GM18873 (cell line): ENCODE measurements around the gene PRKAR2B.
"Not testable (repeated sequence)": the region's sequence is repeated elsewhere in the genome, so short reads cannot be mapped to it uniquely, and the experiment has no call there.

ENCODE experiments used
- ATAC-seq: cut with Tn5 transposase; IDR thresholded peaks from one replicate; pipeline ENCODE4 v1.9.1; 2021; ENCODE audit warnings: mild to moderate bottlenecking, moderate library complexity, moderate number of reproducible peaks; ENCODE audit not compliant: unreplicated experiment, low FRiP score

Gene PRKAR2B

DNA sequence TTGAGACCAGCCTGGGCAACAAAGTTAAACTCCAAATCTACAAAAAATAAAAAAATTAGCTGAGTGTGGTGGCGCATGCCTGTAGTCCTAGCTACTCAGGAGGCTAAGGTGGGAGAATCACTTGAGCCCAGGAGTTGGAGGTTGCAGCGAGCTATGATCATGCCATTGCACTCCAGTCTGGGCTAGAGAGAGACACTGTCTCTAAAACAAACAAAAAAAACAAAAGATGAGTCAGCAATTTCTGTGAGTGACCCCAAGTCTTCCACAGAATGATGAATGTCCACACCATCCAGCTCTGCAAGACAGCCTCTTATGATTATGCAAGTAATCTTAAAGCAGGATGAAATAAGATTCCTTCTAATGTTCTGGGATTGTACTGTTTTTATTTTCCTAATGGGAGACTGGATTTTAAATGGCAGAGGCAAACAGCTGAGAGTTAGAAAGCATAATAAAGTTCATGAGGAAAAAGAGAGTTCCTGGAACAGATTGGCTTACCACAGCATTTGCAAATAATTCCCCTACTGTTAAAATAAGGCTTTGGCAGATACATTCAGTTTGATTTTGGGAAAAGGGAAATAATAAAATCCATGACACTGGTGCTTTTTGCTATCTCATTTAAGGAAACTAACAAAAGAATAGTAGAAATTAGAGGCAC lies 18.9 kb upstream of the PRKAR2B start:
- ATAC-seq: no peak

DNA sequence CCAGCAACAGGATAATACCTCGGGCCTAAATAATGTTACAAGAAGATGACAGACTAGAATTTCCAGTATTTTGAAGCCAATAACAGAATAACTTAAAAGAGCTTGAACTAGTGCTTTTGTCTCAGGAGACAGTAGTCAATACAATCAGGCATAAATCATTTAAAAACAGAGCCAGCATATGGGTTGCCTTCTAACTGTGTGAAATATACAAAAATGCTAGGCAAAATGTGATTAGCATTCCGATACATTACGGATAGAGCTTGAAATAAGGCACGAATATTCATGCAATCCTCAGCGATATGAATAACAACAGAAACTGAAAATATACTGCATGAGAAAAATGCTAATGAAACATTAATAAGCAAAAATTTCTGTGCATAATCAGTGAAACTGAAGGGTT lies 18.3 kb upstream of the PRKAR2B start:
- ATAC-seq: no peak

DNA sequence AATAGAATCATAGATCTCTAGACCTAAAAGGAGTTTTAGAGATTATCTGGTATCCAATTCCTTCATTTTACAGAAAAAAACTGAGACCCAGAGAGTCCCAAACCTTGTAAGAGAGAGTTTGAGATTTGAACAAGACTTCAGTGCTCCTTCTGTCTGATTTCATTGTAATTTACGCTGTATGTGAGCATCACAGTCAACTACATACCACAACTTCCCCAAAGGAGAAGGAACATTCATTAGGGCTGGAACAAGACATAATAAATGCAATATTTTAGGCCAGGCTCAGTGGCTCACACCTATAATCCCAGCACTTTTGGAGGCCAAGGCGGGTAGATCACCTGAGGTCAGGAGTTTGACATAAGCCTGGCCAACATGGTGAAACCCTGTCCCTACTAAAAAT lies 17.3 kb upstream of the PRKAR2B start:
- no peak for ATAC-seq

DNA sequence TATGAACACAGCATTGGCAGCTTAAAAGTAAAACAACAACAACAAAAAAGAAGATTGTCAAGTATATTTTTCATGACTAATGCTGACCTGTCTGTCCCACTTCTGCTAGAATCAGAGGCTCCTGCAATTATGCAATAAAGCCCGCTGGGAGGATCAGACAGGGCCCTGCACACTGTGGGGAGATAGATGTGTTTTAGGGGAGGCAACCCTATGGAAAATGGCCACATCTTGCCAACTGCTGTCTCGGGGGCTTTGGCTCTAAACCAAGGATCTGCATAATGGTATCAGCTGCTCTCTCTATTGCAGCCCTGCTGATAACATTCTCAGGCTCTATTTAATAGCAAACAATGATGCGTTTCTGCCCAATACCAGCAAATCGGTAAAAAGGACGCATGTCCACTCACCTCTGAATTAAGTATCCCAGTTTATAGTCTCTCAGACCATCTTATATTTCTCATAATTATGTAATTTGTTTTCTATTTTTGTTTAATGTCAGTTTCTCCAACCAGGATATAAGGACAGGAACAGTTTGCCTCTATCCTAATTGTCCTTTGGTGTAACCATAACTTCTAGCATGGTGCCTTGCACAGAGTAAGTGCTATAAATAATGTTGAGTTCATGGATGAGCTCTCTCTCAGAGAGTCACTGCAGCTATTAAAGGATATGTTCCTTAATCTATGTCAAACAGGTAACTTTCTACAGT lies 15.3 kb upstream of the PRKAR2B start:
- ATAC-seq: no peak

DNA sequence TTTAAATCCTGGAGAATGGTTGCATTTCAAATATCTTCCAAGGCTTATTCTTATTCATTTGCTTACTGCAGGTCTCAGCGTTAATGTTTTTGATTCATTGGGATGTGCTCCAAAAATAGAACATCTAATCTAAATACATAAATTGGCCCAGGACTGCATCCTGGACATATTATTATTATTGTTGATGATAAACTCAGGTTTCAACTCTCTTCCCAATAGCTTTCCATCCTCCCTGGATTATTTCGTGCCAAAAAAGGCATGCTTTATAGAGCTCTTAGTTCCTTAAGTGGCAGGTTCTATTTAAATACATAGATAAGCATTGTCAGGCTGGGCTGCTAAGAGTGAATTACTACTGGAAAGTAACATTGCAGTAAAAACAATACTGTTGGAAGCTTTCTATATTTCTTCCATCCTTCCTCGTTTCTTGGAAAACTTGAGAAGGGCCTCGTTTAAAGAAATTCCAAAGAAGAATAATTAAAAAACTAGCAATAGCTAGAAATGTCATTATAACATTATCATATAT lies 14.7 kb upstream of the PRKAR2B start:
- no peak for ATAC-seq

DNA sequence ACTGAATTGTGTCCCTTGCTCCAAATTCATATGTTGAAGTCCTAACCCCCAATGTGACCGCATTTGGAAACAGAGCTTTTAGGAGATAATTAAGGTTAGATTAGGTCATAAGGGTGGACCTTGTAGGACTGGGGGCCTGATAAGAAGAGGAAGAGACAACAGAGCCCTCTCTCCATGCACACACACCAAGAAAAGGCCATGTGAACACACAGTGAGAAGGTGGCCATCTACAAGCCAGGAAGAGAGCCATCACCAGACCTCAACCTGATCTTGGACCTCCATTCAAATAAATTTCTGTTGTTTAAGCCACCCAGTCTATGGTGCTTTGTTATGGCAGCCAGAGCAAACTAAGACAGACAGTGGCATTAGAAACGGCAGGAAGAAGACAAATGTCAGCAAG lies 12.5 kb upstream of the PRKAR2B start:
- no peak for ATAC-seq

DNA sequence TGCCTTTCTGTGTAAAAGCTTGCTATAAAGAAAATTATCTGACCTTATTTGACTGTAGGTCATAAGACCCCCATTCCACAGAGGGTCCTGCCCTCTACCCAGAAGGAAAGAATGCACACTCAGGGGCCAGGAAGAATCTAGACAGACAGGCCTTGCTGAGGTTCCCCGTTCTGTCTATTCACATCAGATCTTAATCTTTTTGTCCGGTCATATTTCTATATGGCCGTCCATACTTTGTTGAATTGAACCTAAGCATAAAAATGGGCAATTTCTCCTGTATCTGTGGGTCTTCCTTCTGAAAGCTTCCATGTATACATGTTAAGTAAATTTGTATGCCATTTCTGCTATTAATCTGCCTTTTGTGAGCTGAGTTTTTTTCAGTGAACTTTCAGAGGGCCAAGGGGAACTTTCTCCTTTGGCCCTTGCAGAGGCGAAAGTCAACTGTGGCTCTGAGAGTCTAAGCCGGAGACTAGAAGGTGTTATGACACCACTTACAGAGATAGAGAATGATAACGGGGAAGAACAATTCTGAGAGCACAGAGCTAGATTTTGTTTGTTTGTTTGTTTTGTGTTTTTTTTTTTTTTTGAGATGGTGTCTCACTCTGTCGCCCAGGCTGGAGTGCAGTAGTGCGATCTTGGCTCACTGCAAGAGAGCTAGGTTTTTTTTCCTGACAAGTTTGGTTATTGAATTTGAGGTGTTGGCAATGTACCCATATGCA lies 11.6 kb upstream of the PRKAR2B start:
- no peak for ATAC-seq

DNA sequence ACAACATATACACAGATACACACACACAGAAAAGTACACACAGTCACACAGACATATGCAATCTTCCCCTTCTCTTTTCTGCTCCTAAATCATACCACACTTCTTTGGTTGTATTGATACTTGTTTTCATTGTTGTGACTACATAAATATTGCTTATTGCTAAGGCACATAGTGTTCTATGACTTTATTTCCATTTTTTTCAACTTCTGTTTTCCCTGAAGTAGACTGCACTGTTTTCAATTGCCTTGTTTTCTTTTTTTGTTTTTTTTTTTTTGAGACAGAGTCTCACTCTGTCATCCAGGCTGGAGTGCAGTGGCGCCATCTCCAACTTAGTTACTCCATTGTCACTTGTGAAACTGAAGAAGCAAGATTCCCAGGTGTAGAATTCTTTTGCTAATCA lies 10.0 kb upstream of the PRKAR2B start:
- ATAC-seq: no peak

DNA sequence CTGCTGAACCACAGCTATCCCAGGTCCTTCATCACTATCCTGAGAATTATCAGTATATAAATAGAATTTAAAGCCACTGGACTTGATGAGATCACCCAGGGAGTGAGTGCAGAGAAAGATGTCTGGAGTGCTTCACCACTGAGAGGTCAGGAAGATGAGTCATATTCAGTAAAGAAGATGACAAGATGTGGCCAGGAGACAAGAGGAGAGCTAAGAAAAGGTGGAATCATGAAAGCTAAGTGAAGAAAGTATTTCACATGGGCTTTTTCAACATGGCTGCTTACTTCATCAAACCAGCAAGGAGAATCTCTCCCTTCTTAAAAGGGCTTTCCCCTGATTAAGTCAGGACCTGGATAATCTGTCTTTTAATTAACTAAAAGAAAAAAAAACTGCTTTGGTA lies 9.1 kb upstream of the PRKAR2B start:
- no peak for ATAC-seq

DNA sequence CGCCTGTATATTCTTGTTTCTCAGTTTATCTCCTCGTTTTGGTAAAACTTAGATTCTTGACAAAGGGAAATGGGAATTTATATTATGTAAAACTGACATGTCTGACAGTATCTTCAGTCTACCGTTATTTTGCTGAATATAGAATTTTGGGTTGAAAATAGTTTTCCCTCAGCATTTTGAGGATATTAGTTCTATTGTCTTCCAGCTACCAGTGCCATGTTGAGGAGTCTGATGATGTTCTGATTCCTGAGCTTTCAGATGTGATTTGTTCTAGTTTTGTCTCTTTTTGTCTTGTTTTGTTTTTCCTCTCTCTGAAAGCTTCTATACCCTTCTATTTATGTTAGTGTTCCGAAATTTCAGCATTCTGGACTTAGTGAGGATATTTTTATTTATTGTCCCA lies 8.0 kb upstream of the PRKAR2B start:
- ATAC-seq: no peak

DNA sequence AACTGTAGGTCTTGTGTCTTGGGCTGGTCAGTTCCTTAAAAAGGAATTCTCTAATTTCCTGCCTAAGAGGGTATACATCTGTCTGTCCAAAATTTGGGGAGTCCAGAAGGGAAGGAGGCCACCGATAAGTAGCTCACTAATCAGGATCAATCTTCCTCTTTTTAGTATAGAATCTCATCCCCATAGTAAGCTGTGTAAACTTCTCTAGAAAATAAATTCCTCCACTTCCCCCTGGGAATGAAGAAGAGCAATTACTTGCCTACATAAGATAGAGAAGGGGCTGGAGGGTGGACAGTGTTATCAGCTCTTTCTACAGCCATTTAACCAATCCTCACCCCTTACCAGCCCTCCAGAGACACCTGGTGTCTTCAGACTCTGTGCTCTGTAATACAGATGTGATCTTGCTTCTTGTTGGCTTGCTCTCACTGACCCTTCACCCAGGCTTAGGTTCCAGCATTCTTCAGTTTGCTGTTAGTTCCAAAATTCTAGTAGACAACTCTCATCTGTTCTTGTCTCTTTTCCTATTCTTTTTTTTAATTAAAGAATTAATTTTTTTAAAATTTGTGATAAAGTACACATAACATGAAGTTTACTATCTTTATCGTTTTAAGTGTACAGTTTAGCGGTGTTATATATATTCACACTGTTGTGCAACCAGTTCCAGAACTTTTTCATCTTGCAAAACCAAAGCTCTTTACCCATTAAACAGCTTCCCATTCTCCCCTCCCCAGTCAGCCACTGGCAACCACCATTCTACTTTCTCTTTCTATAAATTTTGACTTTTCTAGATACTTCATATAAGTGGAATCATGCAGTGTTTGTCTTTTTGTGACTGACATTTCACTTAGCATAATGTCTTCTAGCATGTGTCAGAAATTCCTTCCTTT lies 6.5 kb upstream of the PRKAR2B start:
- no peak for ATAC-seq

DNA sequence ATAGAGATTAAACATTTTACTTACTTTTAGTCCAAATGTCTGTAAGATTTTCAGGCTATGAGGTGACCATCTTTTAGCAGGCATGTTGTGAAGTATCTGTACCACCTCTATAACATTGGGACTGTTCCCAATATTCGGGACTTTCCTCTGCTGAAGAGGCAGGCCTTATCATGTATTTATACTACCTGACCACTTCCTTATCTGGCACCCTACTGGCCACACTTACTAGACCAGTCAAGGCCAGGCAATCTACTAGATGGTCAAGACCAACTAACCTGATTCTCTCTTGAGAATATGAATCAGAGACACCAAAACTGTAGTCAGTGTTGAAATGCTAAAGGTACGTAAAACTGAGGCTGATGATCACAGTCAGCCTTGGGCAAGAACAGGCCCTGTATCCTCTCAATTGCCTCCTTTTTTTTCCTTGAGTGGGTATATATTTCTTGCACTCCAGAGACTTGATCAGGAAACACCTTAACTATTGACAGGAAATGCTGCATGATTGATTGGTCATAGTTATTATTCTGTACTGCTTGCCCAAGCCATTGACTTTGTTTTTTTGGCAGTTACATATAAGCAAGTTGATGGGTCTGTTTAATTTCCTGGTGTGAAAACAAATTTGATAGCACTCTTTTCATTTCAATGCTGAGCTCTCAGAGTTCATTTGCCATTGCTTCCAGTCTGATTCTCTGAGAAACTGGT lies 5.2 kb upstream of the PRKAR2B start:
- ATAC-seq: no peak

DNA sequence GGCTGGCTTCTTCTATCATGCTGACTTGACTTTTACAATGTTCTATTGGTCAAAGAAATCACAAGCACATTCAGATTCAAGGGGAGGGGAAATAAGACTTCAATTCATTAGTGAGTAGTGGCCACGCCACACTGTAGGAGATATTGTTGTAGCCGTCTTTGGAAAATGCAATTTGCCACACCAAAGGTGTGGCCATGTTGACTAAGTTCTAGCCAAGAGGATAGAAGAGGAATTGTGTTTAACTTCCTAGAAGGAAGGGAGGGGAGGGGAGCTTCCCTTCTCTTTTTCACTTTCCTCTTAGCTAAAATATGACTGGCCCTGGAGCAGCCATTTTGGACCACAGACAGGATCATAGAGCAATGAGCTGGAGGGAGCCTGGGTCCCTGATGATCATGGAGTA lies 3.4 kb upstream of the PRKAR2B start:
- ATAC-seq: no peak

DNA sequence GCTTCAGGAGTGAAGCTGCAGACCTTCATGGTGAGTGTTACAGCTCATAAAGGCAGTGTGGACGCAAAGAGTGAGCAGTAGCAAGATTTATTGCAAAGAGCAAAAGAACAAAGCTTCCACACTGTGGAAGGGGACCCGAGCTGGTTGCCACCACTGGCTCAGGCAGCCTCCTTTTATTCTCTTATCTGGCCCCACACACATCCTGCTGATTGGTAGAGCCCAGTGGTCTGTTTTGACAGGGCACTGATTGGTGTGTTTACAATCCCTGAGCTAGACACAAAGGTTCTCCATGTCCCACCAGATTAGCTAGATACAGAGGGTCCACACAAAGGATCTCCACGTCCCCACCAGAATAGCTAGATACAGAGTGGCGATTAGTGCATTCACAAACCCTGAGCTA lies 2.7 kb upstream of the PRKAR2B start:
- not testable (repeated sequence) for ATAC-seq

DNA sequence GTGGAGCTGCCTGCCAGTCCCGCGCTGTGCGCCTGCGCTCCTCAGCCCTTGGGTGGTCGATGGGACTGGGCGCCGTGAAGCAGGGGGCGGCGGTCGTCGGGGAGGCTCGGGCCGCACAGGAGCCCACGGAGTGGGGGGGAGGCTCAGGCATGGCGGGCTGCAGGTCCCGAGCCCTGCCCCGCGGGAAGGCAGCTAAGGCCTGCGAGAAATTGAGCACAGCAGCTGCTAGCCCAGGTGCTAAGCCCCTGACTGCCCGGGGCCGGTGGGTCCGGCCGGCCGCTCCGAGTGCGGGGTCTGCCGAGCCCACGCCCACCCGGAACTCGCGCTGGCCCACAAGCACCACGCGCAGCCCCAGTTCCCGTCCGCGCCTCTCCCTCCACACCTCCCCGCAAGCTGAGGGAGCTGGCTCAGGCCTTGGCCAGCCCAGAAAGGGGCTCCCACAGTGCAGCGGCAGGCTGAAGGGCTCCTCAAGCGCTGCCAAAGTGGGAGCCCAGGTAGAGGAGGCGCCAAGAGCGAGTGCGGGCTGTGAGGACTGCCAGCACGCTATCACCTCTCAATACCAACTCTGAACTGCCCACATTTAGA lies 2.1 kb upstream of the PRKAR2B start:
- not testable (repeated sequence) for ATAC-seq

DNA sequence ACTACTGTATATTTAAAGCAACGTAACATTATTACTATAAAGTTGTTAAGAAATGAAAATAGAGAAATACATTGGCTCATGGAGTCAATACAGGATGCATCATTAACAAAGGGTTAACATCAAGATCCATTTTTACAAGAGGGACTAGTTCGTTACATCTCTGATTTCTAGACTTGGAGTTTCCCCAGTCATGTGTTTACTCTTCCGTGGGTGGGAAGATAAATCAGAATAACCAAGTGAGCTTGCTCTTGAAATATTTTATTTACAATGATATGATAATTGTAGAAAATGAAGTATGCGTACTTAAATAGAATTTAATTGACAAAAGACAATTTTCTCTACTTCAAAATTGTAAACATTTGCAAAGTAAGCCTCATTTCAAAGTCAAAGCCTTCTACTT lies 1.0 kb upstream of the PRKAR2B start:
- no peak for ATAC-seq

DNA sequence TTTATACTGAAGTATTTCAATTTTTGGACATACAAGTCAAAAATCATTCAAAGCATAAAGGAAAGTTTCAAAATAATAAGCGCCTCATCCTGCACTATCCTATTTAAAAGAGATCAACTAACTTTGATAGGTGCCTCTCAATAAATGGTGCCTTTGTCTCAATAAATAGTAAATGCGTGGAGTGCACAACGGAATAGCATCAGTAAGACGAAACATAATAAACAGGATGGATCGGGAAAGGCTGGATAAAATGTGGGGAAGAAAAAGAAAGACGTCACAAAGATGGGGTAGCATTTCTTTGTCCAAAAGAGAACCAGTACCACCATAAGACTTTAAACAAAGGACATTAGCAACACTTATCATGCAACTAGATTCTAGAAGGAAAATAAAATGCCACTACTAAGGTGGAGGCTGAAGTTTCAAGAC lies 571 bp upstream of the PRKAR2B start:
- ATAC-seq: no peak

DNA sequence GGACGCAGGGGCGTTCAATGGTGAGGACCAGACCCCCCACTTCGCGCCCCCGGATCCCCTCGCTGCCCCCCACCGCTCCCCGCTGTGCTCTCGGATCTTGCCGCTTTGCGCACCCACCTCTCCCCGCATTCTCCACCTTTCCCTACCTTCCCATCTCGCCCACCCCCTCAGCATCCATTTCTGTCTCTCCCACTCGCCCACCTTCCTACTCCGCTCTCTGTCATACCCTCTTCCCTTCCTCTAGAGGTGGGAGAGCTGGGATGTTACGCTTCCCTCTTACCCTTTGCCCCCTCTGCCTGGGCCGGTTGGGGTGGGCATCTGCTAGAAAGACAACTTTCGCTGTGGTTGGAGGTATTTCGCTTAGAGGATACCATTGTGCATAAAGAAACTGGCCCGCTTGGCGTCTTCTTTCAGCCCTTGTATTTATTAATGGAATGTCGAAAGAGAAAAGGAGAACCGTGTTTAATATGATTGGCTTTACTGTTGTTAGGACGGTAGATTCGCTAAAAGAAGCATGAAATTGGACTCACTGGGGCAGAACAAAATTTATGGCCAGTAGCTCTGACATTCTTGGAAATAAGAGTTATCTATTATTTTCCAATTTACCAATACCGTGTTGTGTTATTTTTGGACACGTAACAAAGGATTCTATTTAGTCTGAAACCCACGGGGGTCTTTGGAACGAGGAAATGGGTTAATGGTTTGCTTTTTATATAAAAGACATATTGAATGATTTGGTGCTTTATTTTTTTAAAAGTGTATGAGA lies 873 bp downstream of the PRKAR2B start:
- ATAC-seq: no peak

DNA sequence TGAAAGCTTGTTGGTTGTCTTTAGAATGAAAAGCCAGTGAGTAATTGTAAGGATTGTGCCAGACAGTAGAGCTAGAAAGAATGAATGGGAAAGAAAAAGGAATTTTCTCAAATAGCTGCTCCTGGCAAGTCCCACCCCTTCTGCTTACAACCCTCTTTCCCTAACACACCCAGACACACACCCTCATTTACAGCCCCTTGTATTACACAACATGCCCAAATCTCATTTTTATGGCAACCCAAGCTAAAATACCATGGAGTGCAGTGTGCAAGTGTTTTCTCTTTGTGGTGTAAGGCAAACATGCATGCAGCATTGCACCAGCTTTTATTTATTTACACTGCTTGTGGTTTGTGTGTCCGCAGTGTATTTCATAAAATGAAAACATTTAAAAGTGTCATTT lies 1.5 kb downstream of the PRKAR2B start:
- no peak for ATAC-seq
